NCI-H2107 (cell line): ENCODE measurements around the gene EPB41L2.
"Not testable (repeated sequence)": the region's sequence is repeated elsewhere in the genome, so short reads cannot be mapped to it uniquely, and the experiment has no call there.

ENCODE experiments used
- DNase-seq: peaks from one replicate; lab custom pipeline; 2025; lab: John Stamatoyannopoulos, UW

The EPB41L2 gene

DNA sequence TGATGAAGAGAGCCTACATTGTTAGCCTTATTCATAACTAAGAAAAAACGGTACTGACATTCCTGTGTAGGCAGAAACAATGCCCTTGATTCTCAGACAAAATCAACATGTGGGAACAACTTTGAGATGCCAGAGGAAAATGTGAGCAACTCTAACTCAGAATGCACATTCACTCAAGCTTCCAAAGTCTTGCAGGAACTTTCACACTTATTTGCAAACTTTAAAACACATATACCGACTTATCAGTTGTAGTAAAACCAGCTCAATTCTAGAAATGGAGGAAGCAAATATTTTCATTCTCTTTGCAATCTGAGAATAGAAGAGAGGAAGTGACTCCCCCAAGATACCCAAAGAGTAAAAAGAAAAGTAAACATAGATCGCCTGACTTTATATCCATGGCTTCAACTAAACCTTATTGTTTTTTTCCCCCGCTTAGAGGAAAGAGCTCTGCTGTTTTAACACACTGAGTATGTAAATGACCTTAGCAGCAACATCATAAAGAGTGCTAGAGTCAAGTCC, 117.6 kb downstream of the EPB41L2 start:
- DNase-seq = no peak

DNA sequence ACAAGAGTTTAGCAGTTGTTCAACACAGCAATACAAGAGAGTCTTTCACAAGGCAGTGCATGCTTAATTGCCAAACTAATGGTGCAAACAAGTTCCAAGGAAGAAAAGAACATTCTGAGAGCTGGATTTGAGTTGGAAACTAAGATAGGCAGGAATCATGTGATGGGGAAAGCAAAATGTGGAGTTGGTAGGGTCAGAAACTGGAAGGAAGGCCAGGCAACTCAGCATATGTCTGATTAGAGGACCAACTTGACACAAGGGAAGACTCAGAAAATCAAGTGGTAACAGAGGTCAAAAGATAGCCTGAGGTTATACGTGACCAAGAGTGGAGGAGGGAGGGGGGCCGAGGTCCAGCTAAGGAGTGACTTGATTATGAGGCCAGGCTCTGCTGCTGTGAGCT, 118.6 kb downstream of the EPB41L2 start:
- DNase-seq = no peak

DNA sequence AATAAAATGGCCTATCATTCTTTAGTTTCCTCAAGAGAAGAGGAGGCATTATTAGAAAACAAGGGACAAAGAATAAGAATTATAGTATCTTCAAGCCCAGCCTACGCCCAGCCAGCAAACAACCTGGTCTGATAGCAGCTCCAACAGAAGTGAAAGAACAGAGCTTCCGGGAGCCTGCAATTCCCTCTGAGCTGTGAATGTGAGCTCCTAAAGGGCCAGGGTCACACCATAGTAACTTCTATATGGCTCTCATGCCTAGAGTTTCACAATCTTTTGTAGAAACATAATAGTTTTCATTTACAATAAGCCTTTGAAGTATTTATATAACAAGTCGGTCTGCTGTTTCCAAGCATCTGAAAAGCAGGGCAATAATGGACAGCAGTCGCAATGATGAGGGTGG, 119.3 kb downstream of the EPB41L2 start:
- DNase-seq = no peak

DNA sequence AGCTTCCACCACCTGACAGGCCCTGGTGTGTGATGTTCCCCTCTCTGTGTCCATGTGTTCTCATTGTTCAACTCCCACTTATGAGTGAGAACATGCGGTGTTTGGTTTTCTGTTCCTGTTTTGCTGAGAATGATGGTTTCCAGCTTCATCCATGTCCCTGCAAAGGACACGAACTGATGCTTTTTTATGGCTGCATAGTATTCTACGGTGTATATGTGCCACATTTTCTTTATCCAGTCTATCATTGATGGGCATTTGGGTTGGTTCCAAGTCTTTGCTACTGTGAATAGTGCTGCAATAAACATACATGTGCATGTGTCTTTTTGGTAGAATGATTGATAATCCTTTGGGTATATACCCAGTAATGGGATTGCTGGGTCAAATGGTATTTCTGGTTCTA, 120.3 kb downstream of the EPB41L2 start:
- DNase-seq = not testable (repeated sequence)

DNA sequence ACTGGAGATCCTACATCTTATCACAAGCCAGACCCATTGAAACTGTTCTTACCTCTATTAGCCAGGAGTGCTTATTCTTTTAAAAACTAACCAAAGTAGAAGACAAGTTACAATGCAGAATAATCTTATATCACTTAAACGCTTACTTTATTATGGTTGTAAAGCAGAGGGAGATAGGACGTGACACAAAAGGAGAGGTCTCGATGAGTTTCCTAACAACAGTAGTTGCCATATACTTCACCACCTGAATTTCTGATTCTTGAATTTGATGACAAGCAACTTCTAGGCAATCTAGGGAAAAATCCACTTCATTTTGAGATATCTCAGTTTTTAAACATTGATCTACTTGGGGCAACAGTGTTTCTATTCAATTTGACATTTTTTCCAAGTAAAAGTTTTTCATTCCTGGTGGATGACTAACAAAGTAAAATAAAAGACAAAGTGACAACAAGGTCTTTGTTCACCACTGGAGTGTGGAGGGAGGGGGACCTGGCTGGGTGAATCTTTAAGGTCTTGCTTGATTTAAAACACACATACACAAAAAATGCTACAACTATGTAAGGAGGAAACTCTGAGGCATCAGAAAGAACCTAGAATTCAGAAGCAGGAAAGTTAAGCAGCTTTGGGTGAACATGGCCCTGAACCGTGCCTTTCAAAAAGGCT, 125.0 kb downstream of the EPB41L2 start:
- no peak for DNase-seq

DNA sequence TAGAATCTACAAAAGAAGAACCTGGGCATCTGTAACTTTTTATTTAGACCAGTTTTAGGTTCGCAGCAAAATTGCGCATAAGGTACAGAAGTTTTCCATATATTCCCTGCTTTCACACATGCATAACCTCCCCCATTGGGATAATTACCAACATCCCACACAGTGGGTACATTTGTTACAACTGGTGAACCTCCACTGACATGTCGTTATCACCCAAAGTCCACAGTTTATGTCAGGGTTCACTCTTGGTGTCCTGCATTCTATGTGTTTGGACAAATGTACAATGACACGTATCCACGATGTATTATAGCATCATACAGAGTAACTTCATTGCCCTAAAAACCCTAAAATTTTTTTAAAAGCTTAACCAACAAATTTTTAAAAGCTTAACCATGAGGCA, 126.1 kb downstream of the EPB41L2 start:
- no peak for DNase-seq

DNA sequence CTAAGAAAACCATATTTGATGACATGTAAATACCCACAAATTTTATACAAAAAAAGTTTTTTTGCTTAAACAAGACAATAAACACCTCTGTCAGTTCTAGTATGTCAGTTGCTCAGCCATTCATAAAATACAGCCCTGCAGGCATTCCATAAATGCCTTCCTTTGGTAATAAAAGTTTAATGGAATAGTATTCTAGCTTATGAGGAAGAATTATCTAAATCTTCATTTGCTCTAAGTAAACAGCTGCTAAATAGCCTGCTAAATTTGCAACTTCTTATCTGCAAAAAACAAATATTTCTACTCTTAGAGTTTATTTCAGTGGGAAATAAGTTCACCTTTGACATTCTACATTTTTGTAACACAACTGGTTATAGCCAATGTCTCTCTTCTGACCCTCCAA, 127.1 kb downstream of the EPB41L2 start:
- DNase-seq = no peak

DNA sequence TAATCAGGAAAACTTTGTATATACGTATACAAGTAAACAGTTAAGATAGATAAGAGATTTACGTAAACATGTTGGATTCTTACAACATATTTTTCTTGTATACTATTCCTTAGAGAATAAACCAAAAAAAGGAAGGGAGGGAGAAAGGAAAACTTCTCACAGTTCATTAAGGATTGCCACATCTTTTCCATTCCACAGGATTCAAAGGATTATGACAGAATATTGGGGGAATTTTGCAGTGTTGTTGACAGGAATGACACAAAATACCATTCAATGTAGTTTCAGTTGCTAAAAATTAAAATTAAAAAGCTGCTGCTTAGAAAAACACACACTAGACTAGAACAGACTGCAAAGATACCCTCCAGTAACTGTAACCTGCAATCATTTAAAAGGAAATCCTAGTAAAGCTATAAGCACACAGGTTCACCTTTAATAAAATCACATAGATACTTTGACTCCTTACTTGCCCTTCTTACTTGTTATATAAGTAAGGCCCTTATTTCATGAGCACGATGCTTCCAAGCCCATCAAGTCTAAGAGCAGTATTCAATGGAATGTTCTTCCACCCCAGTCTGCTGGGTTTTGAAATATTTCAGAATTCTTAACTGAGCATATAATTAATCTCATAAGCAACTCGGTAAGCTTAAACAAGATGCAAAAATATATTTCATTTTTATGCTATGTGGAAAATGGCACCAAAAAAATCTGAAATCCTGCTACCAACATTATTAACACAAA, 128.0 kb downstream of the EPB41L2 start:
- no peak for DNase-seq

DNA sequence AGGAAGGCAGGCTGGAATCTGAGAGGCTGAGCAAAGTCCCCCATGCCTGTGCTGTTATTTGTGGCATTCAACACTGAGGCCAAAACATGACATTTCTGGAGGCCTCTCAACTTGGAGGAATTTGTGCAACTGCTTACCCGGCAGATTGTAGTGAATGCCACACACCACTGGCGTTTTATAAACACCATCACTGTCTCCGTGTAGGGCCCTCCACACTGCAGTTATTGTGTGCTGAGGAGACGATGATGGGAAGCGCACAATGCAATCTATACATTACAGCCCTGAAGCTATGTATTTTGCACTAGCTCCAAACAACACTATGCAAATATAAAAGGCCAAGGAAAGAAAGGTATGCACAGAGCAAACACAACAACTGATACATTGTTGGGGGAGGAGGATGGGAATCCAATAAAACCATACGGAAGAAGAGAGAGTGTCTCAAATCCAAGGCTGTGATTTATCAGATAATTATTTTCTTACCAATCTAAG, 129.3 kb downstream of the EPB41L2 start:
- no peak for DNase-seq

DNA sequence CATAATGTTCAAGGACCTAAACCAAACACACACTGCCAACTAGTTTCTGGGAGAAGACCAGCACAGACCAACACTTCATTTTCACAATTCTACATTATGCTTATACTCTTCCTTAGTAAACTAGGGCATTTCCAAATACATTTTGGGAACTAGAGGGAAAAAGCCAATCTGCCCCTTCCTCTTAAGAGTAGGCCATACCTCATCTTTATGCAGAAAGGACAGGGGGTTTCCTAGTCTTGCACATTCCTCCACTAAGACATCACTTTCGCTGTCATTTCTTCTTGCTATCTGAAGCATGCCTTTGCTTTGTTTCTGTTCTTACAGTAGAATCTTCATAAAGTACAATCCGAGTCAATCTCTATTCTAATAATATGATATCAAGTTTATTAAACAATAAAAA, 130.1 kb downstream of the EPB41L2 start:
- DNase-seq = no peak

DNA sequence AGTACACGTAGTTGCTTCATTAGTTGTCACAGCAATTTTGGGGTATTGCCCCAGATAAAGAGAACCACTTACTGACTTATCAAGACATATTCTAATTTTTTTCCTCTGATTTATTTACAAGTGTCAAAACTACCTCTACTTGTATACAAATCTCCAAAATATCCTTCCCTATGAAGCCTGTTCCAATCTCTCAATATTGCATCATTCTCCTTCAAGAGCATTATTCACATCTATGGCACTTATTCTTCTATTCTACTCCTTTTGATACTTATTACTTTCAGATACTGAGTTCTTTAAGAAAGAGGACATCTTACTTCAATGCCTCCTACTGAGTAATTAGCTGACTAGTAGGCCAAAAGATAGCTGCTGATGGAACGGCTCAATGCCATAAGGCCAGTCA, 130.6 kb downstream of the EPB41L2 start:
- DNase-seq = no peak

DNA sequence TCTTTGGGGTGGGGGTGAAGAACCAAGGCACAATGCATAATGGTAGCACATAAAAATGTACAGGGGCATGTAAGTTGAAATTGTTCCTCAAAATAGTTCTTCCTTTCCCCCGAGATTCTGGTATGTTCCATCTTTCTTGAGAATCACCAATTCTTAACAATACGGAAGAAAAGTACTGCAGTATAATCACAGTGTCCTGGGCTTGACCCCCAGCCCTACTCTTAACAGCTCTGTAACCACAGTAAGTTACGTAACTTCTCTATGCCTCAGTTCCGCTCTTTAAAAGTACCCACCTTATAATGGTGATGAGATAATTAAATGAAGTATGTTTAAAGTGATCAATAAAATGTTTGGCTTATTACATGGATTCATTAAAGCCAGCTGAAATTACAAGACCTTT, 131.4 kb downstream of the EPB41L2 start:
- no peak for DNase-seq

DNA sequence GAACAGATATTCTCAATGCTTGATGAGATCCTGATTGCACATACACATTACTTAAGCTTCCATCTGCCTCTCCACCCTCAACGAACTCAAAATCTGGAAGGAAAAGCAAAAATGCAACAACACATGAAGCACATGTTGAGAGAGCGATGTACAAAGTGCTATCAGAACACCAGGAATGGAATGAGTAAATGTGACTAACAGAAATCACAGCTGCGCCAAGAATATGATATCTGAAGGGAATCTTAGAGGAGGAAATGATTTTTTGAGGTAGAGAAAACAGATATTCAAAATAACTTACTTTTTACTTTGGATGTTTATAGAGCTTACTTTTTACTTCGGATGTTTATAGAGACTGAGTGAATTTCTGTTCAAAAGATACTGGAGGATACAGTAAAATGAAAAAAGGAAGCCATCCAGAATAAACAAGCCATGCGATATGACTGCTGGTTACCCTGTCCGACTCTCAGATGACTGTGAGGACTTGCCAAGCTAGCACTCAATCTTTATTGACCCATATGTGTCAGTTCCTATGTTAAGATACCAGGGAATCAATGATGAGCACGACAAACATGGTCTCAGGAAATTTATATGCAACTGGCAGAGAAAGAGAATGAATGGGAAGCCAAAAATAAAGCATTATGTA, 133.9 kb downstream of the EPB41L2 start:
- no peak for DNase-seq

DNA sequence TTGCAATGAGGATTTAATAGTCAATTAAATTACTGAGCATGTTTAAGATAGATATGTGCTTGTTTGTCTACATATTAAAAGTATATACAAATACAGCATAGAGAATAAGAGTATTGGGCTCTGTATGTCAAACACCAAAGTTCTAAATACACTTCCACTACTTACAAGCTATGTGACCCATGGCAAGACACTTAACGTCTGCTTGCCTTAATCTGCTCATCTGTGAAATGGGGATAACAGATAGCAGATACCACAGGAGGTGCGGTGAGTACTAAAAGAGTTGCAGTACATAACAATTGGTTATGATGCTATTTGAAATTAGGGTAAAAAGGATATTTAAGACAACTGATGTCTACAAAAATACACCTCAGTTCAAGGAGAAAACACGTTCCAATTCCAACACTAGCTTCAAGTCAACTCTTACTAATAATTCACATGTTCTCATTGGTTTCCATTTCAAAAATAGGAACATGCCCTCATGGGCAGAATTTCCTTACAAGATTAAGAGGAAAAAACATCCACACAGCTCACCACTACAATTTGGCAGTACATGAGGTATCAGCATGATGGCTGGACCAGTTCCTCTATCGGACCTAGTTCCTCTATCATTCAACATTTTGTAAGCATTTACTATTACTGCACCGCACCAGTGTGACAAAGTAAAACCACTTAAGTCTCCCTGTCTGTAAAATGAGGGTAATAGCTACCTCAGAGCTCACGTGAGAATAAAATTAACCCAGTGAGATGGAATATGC, 134.7 kb downstream of the EPB41L2 start:
- no peak for DNase-seq

DNA sequence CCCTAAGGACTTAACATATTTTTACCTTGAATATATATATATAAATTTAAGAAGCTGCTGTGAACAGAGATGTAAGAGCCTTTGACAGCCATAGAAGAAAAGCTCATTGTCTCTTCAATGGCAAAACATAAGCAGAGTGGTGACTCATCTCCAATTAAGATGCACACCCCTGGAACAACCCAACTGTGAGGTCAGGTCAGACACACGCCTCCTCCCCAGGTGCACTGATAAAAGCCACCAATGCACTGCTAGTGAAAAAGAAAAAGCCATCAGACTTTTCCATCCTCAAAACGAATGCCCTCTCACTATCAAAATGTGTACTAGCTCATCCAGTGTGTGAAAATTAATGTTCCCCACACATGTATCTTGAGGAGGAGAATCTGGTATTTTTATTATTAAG, 135.7 kb downstream of the EPB41L2 start:
- DNase-seq = no peak

DNA sequence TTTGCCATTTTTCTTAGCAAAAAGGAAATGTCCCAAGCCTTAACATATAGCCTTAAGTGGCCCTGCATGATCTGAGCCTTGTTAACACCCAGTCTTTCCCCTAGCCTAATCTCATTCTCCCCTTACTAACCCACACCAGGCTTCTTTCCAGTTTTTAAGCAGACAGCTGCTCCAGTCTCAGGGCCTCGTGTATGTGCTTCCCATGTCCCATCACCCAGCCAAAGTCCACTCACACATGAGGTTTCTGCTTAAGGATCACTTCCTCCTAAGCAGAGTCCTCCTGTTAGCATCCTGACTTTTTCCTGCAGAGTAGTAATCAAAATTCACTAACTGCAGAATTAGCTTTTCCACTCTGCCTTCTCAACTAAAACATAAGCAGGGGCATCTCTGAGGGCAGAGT, 139.7 kb downstream of the EPB41L2 start:
- DNase-seq = no peak

DNA sequence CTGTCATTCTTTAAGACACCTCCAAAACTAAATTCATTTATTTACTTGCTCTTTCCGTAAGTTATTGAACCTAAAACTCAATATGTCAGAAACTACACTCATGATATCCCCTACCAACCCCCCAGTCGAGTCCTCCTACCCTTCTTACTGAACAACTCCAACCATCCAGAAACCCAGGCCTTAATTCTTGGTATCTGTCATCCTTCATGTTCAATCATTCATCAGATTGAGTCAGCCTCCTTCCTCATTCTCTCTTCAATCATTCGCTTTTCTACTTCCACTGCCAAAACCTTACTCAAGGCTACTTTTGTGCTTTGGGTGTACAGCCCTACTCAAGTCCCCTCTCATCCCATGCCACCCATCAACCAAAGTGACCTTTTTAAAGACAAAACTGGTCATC, 140.1 kb downstream of the EPB41L2 start:
- DNase-seq = no peak

DNA sequence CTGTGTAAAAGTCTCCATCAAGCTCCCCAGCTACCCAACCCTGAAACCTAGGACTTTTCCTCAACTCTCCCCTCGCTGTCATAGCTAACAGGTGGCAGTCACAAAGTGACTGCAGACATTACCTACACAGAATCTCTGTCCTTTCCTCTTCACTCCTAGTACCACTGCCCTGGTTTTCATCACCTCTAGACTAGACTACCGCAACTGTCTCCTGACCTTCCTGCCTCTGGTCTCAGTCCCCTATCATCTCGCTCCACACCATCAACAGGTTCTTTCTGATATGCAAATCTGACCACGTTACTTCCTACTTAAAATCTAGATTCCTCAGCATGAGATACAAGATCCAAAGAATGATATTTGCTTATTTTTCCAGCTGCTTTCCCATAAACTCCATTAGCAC, 142.1 kb downstream of the EPB41L2 start:
- DNase-seq = no peak

DNA sequence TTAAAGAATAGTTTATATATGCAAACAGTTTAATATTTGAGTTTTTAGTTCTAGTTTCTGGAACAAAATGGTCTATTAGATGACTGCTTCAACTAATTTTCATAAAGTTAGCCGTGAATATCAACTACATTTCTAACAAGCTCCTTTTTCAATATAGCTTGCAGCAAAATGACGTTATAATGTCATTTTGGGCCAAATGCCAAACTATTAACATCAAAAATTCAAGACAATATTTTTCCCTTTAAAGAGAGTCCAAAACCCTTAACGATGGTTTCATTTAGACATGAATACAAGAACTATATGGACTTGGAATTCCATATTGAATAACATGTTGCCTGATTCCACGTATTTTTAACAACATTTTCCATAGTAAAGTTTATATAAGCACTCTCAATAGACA, 144.9 kb downstream of the EPB41L2 start:
- DNase-seq = no peak

DNA sequence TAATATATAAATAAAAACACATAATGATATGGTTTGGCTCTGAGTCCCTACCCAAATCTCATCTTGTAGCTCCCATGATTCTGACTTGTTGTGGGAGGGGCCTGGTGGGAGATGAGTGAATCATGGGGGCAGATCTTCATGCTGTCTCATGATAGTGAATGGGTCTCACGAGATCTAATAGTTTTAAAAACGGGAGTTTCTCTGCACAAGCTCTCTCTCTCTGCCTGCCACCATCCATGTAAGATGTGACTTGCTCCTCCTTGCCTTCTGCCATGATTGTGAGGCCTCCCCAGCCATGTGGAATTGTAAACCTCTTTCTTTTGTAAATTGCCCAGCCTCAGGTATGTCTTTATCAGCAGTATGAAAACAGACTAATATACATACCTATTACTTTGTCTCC, 147.4 kb downstream of the EPB41L2 start:
- not testable (repeated sequence) for DNase-seq

DNA sequence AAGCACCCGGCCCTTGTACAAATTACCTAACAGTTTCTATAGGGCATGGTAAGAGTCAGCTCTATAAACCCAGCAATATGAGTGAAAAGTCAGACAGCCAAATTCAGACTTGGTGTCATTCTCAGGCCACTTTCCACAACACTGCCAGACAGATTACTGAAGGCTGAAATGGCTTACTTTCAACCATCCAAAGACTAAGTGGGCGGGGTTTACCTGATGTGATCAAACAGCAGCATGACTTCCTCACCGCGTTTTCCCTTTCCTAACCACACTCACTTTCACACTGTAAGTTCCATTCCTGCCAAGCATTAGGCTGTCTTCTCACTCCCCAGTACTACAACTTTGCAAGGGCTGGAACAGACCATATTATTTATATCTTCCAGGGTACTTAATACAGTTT, 149.9 kb downstream of the EPB41L2 start:
- no peak for DNase-seq

DNA sequence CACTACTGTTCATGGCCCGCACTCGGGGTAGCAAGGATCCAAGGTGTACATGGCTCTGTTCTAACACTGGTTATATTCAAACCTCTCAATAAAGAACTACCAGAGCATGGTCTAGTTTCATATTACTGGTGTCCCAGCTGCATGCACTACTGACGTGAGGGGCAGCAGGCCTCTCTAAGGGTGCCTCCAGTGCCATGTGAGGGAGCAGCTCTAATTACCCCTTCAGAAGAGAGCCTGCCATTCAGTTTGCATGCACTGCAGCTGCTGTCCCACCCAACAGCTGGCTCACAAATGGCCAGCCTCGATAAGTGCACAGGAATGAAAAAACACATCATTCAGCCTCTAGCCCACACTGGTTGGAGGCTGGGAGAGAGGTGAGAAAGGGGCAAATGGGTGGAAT, 150.6 kb downstream of the EPB41L2 start:
- no peak for DNase-seq
